ENCODE results near the gene ZNF487.
A peak's percentile ranks its signal among the peaks of the same experiment; 100 is the strongest.
"Not testable (repeated sequence)": the region's sequence is repeated elsewhere in the genome, so short reads cannot be mapped to it uniquely, and the experiment has no call there.

The ZNF487 gene

GRCh38 chr10:43461950-43462349 is 25.0 kb downstream of the ZNF487 start:
- peak; percentile 62 for TF ChIP-seq CTCF (IDR thresholded peaks at IDR 0.05; ENCODE audit: low read depth, low read length)
- DNase-seq (ENCODE audit: extremely low read depth, low read depth): peak; percentile 68

- not testable (repeated sequence) for DNase-seq (ENCODE audit: extremely low read depth, low read depth)
Observed at GRCh38 chr10:43465086-43465735, 28.3 kb downstream of the ZNF487 start.

- not testable (repeated sequence) for DNase-seq (ENCODE audit: extremely low read depth, low read depth)
Observed at GRCh38 chr10:43465736-43466120, 28.8 kb downstream of the ZNF487 start.

GRCh38 chr10:43471146-43471545 is 34.2 kb downstream of the ZNF487 start:
- no peak for TF ChIP-seq CTCF (IDR thresholded peaks at IDR 0.05; ENCODE audit: low read depth, low read length)
- no peak for DNase-seq (ENCODE audit: extremely low read depth, low read depth)

GRCh38 chr10:43471935-43472720 is 35.2 kb downstream of the ZNF487 start:
- no peak for DNase-seq (ENCODE audit: extremely low read depth, low read depth)
- TF ChIP-seq CTCF (IDR thresholded peaks at IDR 0.05; ENCODE audit: low read depth, low read length): no peak

GRCh38 chr10:43479275-43479674 is 42.4 kb downstream of the ZNF487 start:
- no peak for DNase-seq (ENCODE audit: extremely low read depth, low read depth)
- TF ChIP-seq CTCF (IDR thresholded peaks at IDR 0.05; ENCODE audit: low read depth, low read length): no peak

GRCh38 chr10:43482319-43483078 is 45.6 kb downstream of the ZNF487 start:
- no peak for TF ChIP-seq CTCF (IDR thresholded peaks at IDR 0.05; ENCODE audit: low read depth, low read length)
- no peak for DNase-seq (ENCODE audit: extremely low read depth, low read depth)

- TF ChIP-seq CTCF (IDR thresholded peaks at IDR 0.05; ENCODE audit: low read depth, low read length): no peak
- DNase-seq (ENCODE audit: extremely low read depth, low read depth): no peak
Observed at GRCh38 chr10:43491855-43492254, 54.9 kb downstream of the ZNF487 start.
